GM18907 (cell line): Measurements from ENCODE around the gene GPR75.

Experiments
- ATAC-seq: cut with Tn5 transposase; IDR thresholded peaks from one replicate; pipeline ENCODE4 v1.9.1; 2021; ENCODE audit warnings: mild to moderate bottlenecking, moderate library complexity; ENCODE audit not compliant: unreplicated experiment

The GPR75 gene

GRCh38 chr2:53859206-53860181 is at the start of gene GPR75:
Gene GPR75 (minus strand): TSS chr2:53859967. CDS start chr2:53854756, 5,211 bp downstream.
- ATAC-seq, result no peak

DNA sequence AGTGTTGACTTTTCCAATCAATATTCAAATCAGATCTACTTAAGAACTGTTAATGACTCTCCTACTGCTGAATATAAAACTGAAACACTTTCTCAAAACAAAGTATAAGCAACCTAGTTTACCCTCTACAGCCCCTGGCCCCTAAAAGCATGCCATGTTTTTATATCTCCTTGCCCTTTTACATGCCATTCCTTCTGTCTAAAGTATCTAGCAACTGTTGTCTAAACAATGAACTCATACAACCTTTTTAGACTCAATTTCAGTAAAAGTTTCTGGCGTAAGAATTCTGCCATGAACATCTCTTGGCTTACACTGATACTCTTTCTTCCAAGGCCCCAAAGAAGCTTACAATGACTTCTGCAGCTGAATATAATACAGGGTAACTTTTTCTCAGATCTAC is 47.8 kb upstream of the GPR75 start:
- no peak for ATAC-seq

DNA sequence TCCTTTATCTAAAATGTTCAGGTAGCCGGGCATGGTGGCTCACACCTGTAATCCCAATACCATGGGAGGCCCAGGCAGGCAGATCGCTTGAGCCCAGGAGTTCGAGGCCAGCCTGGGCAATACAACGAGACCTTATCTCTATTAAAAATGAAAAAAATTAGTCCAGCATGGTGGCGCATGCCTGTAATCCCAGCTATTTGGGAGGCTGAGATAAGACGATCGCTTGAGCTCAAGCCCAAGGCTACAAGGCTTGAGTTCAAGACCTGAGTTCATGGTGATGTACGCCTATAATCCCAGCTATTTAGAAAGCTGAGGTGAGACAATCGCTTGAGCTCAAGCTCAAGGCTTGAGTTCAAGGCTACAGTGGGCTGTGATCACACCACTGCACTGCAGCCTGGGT is 45.6 kb upstream of the GPR75 start:
- ATAC-seq, result no peak

GRCh38 chr2:53903011-53903410 is 43.2 kb upstream of the GPR75 start:
- no peak for ATAC-seq

DNA sequence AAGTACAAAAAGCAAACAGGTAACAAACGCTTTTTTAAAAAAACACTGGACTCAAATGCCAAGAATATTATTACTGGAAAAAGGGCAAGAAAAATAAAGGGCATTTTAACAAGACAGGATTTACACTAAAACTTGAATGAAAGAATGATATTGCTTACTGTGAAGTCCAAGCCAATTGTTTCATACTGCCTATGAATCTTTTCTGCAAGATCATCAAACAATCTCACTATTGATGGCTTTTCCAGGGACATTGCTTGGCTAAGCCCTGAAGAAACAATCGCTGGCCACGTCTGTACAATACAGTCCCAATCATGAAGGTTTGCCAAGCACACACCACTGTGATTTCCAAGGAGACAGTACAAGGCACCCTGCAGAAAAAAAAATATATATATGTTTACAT is 41.4 kb upstream of the GPR75 start:
- ATAC-seq, result no peak

DNA sequence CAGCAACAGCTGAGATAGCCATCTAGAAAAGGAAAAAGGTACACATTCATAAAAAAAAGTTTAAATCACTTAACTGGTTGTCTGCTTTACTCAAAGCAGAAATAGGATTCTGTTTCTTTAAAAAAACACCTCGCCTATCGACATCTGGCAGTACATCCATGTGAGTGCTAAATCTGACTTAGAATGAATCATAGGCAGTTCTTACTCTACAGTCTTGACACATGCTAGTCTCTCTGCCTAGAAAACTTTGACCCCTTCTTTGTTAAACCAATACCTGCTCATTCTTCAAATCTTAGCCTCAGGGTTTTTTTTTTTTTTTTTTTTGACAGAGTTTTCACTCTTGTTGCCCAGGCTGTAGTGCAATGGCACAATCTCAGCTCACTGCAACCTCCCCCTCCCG is 37.1 kb upstream of the GPR75 start:
- no peak for ATAC-seq

GRCh38 chr2:53886406-53887280 is 26.9 kb upstream of the GPR75 start:
- peak; percentile 44 for ATAC-seq

GRCh38 chr2:53884883-53885282 is 25.1 kb upstream of the GPR75 start:
- ATAC-seq, result no peak

- no peak for ATAC-seq
These were observed 22.2 kb upstream of the GPR75 start for GRCh38 chr2:53881986-53882385.

DNA sequence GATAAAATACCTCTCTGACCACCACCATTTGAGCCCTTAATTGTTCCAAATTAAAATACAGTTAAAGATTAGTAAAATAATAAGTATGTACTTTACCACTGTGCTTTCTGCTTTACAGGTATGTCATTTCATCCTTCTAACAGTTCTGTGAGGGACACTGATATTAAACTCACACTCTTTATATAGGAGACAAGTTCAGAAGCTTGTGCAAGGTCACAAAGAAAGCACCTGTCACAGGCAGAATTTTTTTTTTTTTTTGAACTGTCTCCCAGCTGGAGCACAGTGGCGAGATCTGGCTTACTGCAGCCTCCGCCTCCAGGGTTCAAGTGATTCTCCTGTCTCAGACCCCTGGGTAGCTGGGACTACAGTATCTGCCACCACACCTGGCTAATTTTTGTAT is 21.6 kb upstream of the GPR75 start:
- ATAC-seq, result no peak

- no peak for ATAC-seq
These were observed 21.0 kb upstream of the GPR75 start for GRCh38 chr2:53880756-53881155.

- ATAC-seq, result no peak
These were observed 17.8 kb upstream of the GPR75 start for GRCh38 chr2:53877556-53877955.

GRCh38 chr2:53877112-53877511 is 17.3 kb upstream of the GPR75 start:
- ATAC-seq, result no peak

GRCh38 chr2:53874401-53874950 is 14.7 kb upstream of the GPR75 start:
- no peak for ATAC-seq

GRCh38 chr2:53867773-53868172 is 8.0 kb upstream of the GPR75 start:
- ATAC-seq, result no peak

DNA sequence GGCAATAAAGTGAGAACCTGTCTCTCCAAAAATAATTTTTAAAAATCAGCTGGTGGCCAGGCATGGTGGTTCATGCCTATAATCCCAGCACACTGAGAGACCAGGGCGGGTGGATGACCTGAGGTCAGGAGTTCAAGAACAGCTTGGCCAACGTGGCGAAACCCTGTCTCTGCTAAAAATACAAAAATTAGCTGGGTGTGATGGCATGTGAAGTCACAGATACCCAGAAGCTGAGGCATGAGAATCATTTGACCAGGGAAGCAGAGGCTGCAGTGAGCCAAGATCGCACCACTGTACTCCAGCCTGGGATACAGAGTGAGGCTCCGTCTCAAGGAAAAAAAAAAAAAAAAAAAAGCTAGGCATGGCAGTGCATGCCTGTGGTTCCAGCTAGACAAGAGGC is 7.4 kb upstream of the GPR75 start:
- ATAC-seq, result no peak

- no peak for ATAC-seq
These were observed 6.2 kb upstream of the GPR75 start for GRCh38 chr2:53865962-53866361.

DNA sequence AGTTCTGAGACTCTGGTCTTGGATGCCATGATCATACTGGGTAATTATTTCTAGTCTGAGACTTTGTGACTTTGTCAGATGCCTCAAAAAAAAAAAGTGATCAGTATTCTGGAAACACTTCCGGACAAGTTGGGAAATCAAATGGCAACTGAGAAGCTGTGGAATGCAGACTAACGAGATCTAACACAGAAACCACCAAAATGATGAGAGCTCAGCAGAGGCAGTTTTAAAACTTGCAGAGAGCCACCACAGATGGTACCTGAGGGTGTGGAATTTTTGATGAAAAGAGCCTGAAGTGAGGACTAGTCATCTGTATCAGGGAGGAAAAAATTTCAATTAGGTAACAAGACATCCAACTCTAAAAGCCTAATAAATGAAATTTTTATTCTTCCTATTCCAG is 5.5 kb upstream of the GPR75 start:
- ATAC-seq, result no peak

GRCh38 chr2:53863538-53864227 is 3.9 kb upstream of the GPR75 start:
- ATAC-seq, result no peak

GRCh38 chr2:53861824-53862223 is 2.1 kb upstream of the GPR75 start:
- ATAC-seq, result no peak

DNA sequence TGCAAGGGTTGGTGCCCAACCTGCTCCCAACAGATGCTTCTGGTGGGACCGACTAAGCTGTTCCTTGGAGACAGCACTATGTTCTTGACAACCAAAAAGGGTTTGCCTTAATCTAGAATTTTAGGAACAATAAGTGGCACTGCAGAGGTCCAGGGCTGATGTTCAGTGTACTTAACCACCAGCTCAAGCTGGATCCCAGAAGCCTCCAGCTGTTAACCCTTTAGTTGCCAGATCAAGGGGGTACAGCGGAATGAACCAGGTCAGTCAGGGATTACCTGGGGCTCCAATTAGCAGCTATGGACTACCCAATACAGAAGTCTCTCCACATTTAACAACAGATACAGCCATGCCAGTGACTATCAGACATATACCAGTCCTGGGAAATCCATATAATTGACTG is 3.5 kb downstream of the GPR75 start:
- ATAC-seq, result no peak
